HepG2 (cell line): ENCODE data around the gene IL27RA. TPM values are rescaled to one million over a fixed set of nuclear protein-coding genes. Genes with fewer than 3 reads are reported as not detected.

Experiments
- CAMTA2 ChIP-seq: sonication (generic); formaldehyde crosslinking; IDR thresholded peaks from 2 replicates; pipeline ENCODE4 v1.4.0; 2020; ENCODE audit warnings: mild to moderate bottlenecking, missing genetic modification reagents, borderline replicate concordance
- ESRRA ChIP-seq: sonication (generic); formaldehyde crosslinking; IDR thresholded peaks from 2 replicates; pipeline ENCODE4 v1.5.1; 2020; ENCODE audit warnings: mild to moderate bottlenecking, low read depth, missing genetic modification reagents
- FOXA3 ChIP-seq: IDR thresholded peaks from 2 replicates; pipeline ENCODE4 v1.6.1; 2016; ENCODE audit warnings: missing genetic modification reagents, missing compliant biosample characterization
- HDAC1 ChIP-seq: sonication (generic); formaldehyde crosslinking; IDR thresholded peaks from 2 replicates; pipeline ENCODE4 v1.5.1; 2020; ENCODE audit warnings: mild to moderate bottlenecking, missing genetic modification reagents
- KLF13 ChIP-seq: sonication (generic); formaldehyde crosslinking; IDR thresholded peaks from 2 replicates; pipeline ENCODE4 v1.4.0; 2020; ENCODE audit warnings: mild to moderate bottlenecking, missing genetic modification reagents
- MTF2 ChIP-seq: sonication (generic); formaldehyde crosslinking; IDR thresholded peaks from 2 replicates; pipeline ENCODE4 v1.5.0; 2020; ENCODE audit warnings: missing genetic modification reagents, borderline replicate concordance
- NCOA1 ChIP-seq: sonication (generic); formaldehyde crosslinking; IDR thresholded peaks from 2 replicates; pipeline ENCODE4 v1.9.0; 2021; ENCODE audit warnings: missing genetic modification reagents
- REPIN1 ChIP-seq: sonication (generic); formaldehyde crosslinking; IDR thresholded peaks from 2 replicates; pipeline ENCODE4 v1.8.0; 2022; ENCODE audit warnings: missing genetic modification reagents, low read depth, mild to moderate bottlenecking, borderline replicate concordance
- RFX1 ChIP-seq: fragments of 450-650 bp; IDR thresholded peaks from 2 replicates; pipeline ENCODE4 v1.6.1; 2017
- RNF2 ChIP-seq: fragments of 450-650 bp; conservative IDR thresholded peaks from 2 replicates; pipeline ENCODE4 v1.6.1; 2016; ENCODE audit warnings: low read depth
- THAP11 ChIP-seq: IDR thresholded peaks from 2 replicates; pipeline ENCODE4 v1.6.1; 2016; ENCODE audit warnings: missing biosample characterization, missing genetic modification reagents
- XBP1 ChIP-seq: sonication (generic); formaldehyde crosslinking; IDR thresholded peaks from 2 replicates; pipeline ENCODE4 v1.5.0; 2020; ENCODE audit warnings: missing genetic modification reagents
- ZNF264 ChIP-seq: sonication (generic); formaldehyde crosslinking; IDR thresholded peaks from 2 replicates; pipeline ENCODE4 v1.4.0; 2020; ENCODE audit warnings: missing genetic modification reagents
- ZNF333 ChIP-seq: sonication (generic); formaldehyde crosslinking; IDR thresholded peaks from 2 replicates; pipeline ENCODE4 v1.4.0; 2020; ENCODE audit warnings: mild to moderate bottlenecking, missing genetic modification reagents, borderline replicate concordance
- ZNF451 ChIP-seq: sonication (generic); formaldehyde crosslinking; IDR thresholded peaks from 2 replicates; pipeline ENCODE4 v1.5.0; 2020; ENCODE audit warnings: mild to moderate bottlenecking, missing genetic modification reagents
- ZNF558 ChIP-seq: sonication (generic); formaldehyde crosslinking; IDR thresholded peaks from 2 replicates; pipeline ENCODE4 v1.9.0; 2022; ENCODE audit warnings: mild to moderate bottlenecking, missing genetic modification reagents, borderline replicate concordance
- ZNF660 ChIP-seq: sonication (generic); formaldehyde crosslinking; IDR thresholded peaks from 2 replicates; pipeline ENCODE4 v1.5.1; 2020; ENCODE audit warnings: mild to moderate bottlenecking, low read depth, missing genetic modification reagents, borderline replicate concordance
- ZNF878 ChIP-seq: sonication (generic); formaldehyde crosslinking; IDR thresholded peaks from 2 replicates; pipeline ENCODE4 v1.8.1; 2023; ENCODE audit warnings: mild to moderate bottlenecking, missing genetic modification reagents, moderate library complexity
- polyA plus RNA-seq, 8 experiments: library from polyadenylated mRNA; depleted of rRNA in 3 of 8; stranded (reverse) in 7 of 8; unstranded in 1 of 8; fragments of >200 nt; fragmentation: Illumina TruSeq in 4 of 8; extraction: Trizol in 4 of 8; gene quantifications; 2 replicates each; pipeline versions ENCODE4 v1.2.1 to v1.2.3, GENCODE V29; 2011 to 2016; ENCODE audit warnings: low read depth in 4 of 8, missing spikeins in 1 of 8, mixed read lengths in 1 of 8; ENCODE audit not compliant: insufficient read depth in 1 of 8
- total RNA-seq, 5 experiments: library from RNA; depleted of rRNA; stranded (reverse); fragments of >200 nt; fragmentation: Illumina TruSeq; extraction: Trizol; gene quantifications; 2 replicates each; pipeline ENCODE4 v1.2.3, GENCODE V29; 2016; ENCODE audit warnings: low read depth in 1 of 5
- TF ChIP-seq, protein P1 (sequence below): sonication (generic); formaldehyde crosslinking; IDR thresholded peaks from 2 replicates; pipeline ENCODE4 v1.4.0; 2020; ENCODE audit warnings: missing genetic modification reagents
- TF ChIP-seq, protein P2 (sequence below): sonication (generic); formaldehyde crosslinking; IDR thresholded peaks from 2 replicates; pipeline ENCODE4 v1.8.1; 2022; ENCODE audit warnings: mild to moderate bottlenecking, missing genetic modification reagents
- TF ChIP-seq, protein P3 (sequence below): sonication (generic); formaldehyde crosslinking; IDR thresholded peaks from 2 replicates; pipeline ENCODE4 v1.5.1; 2020; ENCODE audit warnings: mild to moderate bottlenecking, moderate library complexity, missing genetic modification reagents
- TF ChIP-seq, protein P4 (sequence below): sonication (generic); formaldehyde crosslinking; IDR thresholded peaks from 2 replicates; pipeline ENCODE4 v1.5.0; 2020; ENCODE audit warnings: mild to moderate bottlenecking, missing genetic modification reagents, moderate library complexity
- TF ChIP-seq, protein P5 (sequence below): sonication (generic); formaldehyde crosslinking; IDR thresholded peaks from 2 replicates; pipeline ENCODE4 v1.5.1; 2020; ENCODE audit warnings: mild to moderate bottlenecking, missing genetic modification reagents, borderline replicate concordance

IL27RA gene
- total and polyA plus RNA-seq, 2 of the 13 experiments (the other 11 are each of a cell fraction or from before 2014, with no cell fraction given): 3.5 to 8.1 TPM

DNA sequence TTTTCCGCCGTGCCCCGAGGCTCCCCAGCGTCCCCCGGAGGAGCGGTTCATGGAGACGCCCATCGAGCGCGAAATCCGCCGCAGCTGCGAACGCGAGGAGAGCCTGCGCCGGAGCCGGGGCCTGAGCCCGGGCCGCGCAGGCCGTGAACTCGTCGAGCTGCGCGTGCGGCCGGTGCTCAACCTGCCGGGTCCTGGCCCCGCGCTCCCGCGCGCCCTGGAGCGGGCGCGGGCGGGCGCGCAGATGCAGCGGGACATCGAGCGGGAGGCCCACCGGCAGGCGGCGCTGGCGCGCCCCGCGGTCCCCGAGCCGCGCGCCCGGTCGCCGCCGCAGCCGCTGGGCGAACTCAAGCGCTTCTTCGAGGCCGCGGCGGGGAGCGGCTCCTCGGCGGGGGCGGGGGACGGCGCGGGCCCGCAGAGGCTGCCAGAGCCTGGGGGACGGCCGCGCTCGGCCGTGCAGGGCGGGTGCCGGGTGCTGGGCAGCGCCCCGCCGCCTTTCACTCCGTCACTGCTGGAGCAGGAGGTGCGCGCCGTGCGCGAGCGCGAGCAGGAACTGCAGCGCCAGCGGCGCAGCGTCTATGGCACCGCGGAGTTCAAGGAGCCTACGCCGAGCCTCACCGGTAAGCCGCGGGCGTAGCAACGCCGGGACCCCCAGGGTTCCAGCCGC, 41.8 kb downstream of the IL27RA start (continued):
- TF ChIP-seq ZNF264 (no peak), ZNF558 (CRISPR knock-in tag) (no peak), MTF2 (CRISPR knock-in tag) (no peak), ZNF333 (CRISPR knock-in tag) (no peak), CAMTA2 (CRISPR knock-in tag) (no peak), ESRRA (no peak), RNF2 (no peak), ZNF660 (CRISPR knock-in tag) (no peak), NCOA1 (CRISPR knock-in tag) (no peak), ZNF451 (CRISPR knock-in tag) (no peak), REPIN1 (CRISPR knock-in tag) (no peak), THAP11 (CRISPR knock-in tag) (no peak), XBP1 (CRISPR knock-in tag) (no peak), ZNF878 (no peak), KLF13 (no peak), RFX1 (no peak), HDAC1 (CRISPR knock-in tag) (0 out of 2 replicates have a peak, but pooled peaks have one; percentile 22), FOXA3 (no peak)
- TF ChIP-seq, protein P1, sequence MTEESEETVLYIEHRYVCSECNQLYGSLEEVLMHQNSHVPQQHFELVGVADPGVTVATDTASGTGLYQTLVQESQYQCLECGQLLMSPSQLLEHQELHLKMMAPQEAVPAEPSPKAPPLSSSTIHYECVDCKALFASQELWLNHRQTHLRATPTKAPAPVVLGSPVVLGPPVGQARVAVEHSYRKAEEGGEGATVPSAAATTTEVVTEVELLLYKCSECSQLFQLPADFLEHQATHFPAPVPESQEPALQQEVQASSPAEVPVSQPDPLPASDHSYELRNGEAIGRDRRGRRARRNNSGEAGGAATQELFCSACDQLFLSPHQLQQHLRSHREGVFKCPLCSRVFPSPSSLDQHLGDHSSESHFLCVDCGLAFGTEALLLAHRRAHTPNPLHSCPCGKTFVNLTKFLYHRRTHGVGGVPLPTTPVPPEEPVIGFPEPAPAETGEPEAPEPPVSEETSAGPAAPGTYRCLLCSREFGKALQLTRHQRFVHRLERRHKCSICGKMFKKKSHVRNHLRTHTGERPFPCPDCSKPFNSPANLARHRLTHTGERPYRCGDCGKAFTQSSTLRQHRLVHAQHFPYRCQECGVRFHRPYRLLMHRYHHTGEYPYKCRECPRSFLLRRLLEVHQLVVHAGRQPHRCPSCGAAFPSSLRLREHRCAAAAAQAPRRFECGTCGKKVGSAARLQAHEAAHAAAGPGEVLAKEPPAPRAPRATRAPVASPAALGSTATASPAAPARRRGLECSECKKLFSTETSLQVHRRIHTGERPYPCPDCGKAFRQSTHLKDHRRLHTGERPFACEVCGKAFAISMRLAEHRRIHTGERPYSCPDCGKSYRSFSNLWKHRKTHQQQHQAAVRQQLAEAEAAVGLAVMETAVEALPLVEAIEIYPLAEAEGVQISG (CRISPR knock-in tag): peak; percentile 79
- TF ChIP-seq, protein P2, sequence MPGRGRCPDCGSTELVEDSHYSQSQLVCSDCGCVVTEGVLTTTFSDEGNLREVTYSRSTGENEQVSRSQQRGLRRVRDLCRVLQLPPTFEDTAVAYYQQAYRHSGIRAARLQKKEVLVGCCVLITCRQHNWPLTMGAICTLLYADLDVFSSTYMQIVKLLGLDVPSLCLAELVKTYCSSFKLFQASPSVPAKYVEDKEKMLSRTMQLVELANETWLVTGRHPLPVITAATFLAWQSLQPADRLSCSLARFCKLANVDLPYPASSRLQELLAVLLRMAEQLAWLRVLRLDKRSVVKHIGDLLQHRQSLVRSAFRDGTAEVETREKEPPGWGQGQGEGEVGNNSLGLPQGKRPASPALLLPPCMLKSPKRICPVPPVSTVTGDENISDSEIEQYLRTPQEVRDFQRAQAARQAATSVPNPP (CRISPR knock-in tag): no peak
- TF ChIP-seq, protein P3, sequence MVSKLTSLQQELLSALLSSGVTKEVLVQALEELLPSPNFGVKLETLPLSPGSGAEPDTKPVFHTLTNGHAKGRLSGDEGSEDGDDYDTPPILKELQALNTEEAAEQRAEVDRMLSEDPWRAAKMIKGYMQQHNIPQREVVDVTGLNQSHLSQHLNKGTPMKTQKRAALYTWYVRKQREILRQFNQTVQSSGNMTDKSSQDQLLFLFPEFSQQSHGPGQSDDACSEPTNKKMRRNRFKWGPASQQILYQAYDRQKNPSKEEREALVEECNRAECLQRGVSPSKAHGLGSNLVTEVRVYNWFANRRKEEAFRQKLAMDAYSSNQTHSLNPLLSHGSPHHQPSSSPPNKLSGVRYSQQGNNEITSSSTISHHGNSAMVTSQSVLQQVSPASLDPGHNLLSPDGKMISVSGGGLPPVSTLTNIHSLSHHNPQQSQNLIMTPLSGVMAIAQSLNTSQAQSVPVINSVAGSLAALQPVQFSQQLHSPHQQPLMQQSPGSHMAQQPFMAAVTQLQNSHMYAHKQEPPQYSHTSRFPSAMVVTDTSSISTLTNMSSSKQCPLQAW (CRISPR knock-in tag): no peak
- TF ChIP-seq, protein P4, sequence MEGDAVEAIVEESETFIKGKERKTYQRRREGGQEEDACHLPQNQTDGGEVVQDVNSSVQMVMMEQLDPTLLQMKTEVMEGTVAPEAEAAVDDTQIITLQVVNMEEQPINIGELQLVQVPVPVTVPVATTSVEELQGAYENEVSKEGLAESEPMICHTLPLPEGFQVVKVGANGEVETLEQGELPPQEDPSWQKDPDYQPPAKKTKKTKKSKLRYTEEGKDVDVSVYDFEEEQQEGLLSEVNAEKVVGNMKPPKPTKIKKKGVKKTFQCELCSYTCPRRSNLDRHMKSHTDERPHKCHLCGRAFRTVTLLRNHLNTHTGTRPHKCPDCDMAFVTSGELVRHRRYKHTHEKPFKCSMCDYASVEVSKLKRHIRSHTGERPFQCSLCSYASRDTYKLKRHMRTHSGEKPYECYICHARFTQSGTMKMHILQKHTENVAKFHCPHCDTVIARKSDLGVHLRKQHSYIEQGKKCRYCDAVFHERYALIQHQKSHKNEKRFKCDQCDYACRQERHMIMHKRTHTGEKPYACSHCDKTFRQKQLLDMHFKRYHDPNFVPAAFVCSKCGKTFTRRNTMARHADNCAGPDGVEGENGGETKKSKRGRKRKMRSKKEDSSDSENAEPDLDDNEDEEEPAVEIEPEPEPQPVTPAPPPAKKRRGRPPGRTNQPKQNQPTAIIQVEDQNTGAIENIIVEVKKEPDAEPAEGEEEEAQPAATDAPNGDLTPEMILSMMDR: peak; percentile 32
- TF ChIP-seq, protein P5, sequence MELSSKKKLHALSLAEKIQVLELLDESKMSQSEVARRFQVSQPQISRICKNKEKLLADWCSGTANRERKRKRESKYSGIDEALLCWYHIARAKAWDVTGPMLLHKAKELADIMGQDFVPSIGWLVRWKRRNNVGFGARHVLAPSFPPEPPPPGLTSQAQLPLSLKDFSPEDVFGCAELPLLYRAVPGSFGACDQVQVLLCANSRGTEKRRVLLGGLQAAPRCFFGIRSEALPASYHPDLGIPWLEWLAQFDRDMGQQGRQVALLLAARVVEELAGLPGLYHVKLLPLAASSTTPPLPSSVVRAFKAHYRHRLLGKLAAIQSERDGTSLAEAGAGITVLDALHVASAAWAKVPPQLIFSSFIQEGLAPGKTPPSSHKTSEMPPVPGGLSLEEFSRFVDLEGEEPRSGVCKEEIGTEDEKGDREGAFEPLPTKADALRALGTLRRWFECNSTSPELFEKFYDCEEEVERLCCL (CRISPR knock-in tag): no peak
